ENCODE data around the gene ADAM19.

Gene ADAM19

DNA sequence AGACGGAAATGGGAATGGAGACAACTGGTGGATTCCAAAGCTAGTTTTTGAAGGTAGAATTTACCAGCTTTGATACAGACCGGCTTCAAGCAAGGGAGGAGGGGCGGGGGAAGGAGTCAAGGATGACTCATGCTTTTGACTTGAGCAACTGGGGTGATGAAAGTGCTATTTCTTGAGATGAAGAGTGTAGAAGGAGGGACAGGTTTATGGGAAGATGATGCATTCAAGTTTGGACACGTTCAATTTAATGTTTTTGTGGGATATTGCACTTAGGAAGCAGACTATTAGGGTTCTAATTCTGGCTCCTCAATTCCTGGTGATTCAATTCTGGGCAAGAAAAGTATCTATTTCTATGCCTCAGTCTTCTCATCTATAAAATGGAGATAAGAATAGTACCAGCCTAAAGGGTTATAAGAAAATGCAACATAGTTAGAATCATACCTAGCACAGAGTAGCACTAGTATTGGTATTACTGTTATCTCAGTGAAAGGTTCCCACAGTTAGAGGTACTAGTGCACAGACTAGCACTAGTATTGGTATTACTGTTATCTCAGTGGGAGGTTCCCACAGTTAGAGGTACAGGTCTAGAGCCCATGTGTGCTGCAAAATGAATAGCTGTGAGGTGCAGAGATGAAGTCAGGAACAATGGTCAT is 110.9 kb downstream of the ADAM19 start:
- no peak overlapping the region for H3K4me3 ChIP-seq (ENCODE audit: low read depth, low read length)
- TF ChIP-seq, protein P1, sequence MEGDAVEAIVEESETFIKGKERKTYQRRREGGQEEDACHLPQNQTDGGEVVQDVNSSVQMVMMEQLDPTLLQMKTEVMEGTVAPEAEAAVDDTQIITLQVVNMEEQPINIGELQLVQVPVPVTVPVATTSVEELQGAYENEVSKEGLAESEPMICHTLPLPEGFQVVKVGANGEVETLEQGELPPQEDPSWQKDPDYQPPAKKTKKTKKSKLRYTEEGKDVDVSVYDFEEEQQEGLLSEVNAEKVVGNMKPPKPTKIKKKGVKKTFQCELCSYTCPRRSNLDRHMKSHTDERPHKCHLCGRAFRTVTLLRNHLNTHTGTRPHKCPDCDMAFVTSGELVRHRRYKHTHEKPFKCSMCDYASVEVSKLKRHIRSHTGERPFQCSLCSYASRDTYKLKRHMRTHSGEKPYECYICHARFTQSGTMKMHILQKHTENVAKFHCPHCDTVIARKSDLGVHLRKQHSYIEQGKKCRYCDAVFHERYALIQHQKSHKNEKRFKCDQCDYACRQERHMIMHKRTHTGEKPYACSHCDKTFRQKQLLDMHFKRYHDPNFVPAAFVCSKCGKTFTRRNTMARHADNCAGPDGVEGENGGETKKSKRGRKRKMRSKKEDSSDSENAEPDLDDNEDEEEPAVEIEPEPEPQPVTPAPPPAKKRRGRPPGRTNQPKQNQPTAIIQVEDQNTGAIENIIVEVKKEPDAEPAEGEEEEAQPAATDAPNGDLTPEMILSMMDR (IDR thresholded peaks at IDR 0.05; ENCODE audit: borderline replicate concordance, insufficient read depth, low read depth, low read length): no peak

- TF ChIP-seq, protein P1 (IDR thresholded peaks at IDR 0.05; ENCODE audit: borderline replicate concordance, insufficient read depth, low read depth, low read length): no peak
- H3K4me3 ChIP-seq (ENCODE audit: low read depth, low read length): no peak overlapping the region
Observed at GRCh38 chr5:157463621-157464518, 111.7 kb downstream of the ADAM19 start.

- TF ChIP-seq, protein P1 (IDR thresholded peaks at IDR 0.05; ENCODE audit: borderline replicate concordance, insufficient read depth, low read depth, low read length): no peak
- H3K4me3 ChIP-seq (ENCODE audit: low read depth, low read length): no peak overlapping the region
Observed at GRCh38 chr5:157463081-157463480, 112.5 kb downstream of the ADAM19 start.

DNA sequence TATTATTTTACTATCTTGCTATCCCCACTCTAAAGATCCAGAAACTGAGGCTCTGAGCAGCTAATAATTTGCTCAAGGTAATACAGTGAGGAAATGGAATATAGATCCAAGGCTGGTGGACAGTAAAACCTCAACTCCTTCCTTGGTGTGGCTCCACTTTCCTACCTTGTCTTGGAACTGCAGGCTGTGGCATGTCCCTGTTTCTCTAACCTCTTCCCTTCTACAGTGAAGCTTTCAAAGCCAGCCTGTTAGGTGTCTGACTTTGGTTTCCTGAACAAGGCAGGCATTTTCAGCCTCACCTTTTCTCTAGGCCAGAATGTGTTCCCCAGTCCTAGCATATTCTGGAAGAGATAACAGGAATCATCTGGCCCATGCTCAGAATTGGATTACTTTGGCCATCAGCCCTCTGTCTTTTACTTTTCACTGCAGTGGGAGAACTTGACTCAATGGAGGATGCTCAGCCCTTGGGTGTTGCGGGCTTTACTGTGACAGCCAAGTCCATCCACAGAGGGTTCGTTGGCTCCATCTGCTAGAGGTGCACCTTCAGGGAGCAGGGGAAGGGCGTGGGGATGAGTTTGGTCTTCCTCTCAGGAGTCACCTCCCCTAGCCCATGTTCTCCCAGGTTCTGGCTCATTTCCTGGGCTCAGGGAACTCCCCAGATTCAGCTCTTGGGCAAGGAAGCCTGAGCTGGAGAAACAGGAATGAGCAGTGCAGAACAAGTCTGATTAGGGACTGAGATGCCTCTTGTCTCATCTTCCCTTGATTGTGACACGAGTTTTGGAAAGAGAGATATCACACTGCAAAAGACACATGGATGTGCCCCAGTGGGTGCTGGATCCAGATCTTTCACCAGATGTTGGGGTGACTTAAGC is 114.4 kb downstream of the ADAM19 start:
- TF ChIP-seq, protein P1 (IDR thresholded peaks at IDR 0.05; ENCODE audit: borderline replicate concordance, insufficient read depth, low read depth, low read length): no peak
- no peak overlapping the region for H3K4me3 ChIP-seq (ENCODE audit: low read depth, low read length)

- TF ChIP-seq, protein P1 (IDR thresholded peaks at IDR 0.05; ENCODE audit: borderline replicate concordance, insufficient read depth, low read depth, low read length): no peak
- H3K4me3 ChIP-seq (ENCODE audit: low read depth, low read length): peak within 1 kb of the TSS; percentile 47
Observed at GRCh38 chr5:157459715-157460599, 115.6 kb downstream of the ADAM19 start, which contains the start of gene NIPAL4. Gene NIPAL4, plus strand, starts transcription at chr5:157460213. Its CDS starts 108 bp downstream, at chr5:157460321.

DNA sequence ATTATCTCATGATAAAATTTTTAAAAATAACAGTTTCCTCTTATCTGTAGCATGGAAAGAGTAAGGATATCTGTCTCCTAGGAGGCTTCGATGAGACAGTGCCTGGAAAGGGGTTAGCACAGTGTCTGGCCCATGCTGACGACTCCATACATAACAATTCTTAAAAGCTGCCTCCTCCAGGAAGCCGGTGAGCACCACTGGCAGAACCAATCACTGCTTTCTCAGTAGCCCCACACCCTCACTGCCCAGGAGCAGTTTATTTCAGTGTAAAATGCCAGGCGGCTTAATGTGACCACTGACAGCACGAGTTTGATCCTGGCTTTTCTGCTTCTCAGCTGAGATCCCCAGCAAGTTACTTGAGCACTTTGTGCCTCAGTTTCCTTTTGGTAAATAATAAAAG is 116.7 kb downstream of the ADAM19 start:
- TF ChIP-seq, protein P1 (IDR thresholded peaks at IDR 0.05; ENCODE audit: borderline replicate concordance, insufficient read depth, low read depth, low read length): no peak

More for the DNA sequence above, 116.7 kb downstream of the ADAM19 start:
- no peak overlapping the region for H3K4me3 ChIP-seq (ENCODE audit: low read depth, low read length)

Measured in GM12875 (cell line).